Measurements from ENCODE around the gene MMP7. TPM values are rescaled to one million over a fixed set of nuclear protein-coding genes. Genes with fewer than 3 reads are reported as not detected.

The MMP7 gene
- total and polyA plus RNA-seq, 4 donors: 0.99 to 1.8 (median 1.4) TPM; not detected in 1

GRCh38 chr11:102527684-102528083, 2.9 kb downstream of the MMP7 start:
- TF ChIP-seq REST (IDR thresholded peaks at IDR 0.05) (no peak), RAD21 (IDR thresholded peaks at IDR 0.05) (no peak), YY1 (IDR thresholded peaks at IDR 0.05) (no peak), RXRA (IDR thresholded peaks at IDR 0.05) (no peak), JUND (IDR thresholded peaks at IDR 0.05) (no peak), TAF1 (conservative IDR thresholded peaks at IDR 0.05) (no peak), EGR1 (IDR thresholded peaks at IDR 0.05; ENCODE audit: low read depth in 2 of 2) (no peak), HNF4G (IDR thresholded peaks at IDR 0.05) (no peak), SP1 (IDR thresholded peaks at IDR 0.05) (no peak), FOXA2 (IDR thresholded peaks at IDR 0.05) (no peak), GABPA (IDR thresholded peaks at IDR 0.05 in 1 of 2, conservative IDR thresholded peaks at IDR 0.05 in 1 of 2) (no peak), HNF4A (conservative IDR thresholded peaks at IDR 0.05) (no peak), ZBTB33 (IDR thresholded peaks at IDR 0.05) (no peak), NR2F2 (IDR thresholded peaks at IDR 0.05) (no peak), MAX (IDR thresholded peaks at IDR 0.05) (no peak), ATF3 (IDR thresholded peaks at IDR 0.05) (no peak), CTCF (IDR thresholded peaks at IDR 0.05; ENCODE audit: low read depth, low read length, missing input control) (no peak), FOXA1 (IDR thresholded peaks at IDR 0.05) (no peak)
- no peak overlapping the region for H3K4me3 ChIP-seq (ENCODE audit: low read depth in 1 of 3, low read length in 3 of 3)
- no peaks in the 10 kb centered on the region for H3K36me3 ChIP-seq (ENCODE audit: control insufficient read depth in 4 of 4, insufficient read depth in 3 of 4, low read depth in 1 of 4, low read length in 3 of 4)
- 76% methylated on average over 2 of the region's 2 CpGs for WGBS
- H3K9ac ChIP-seq (ENCODE audit: low read depth in 1 of 2, low read length in 2 of 2): no peak overlapping the region
- H3K4me1 ChIP-seq (ENCODE audit: control insufficient read depth in 4 of 4, insufficient read depth in 4 of 4, low read length in 3 of 4): no peaks in the 10 kb centered on the region
- H3K9me3 ChIP-seq (ENCODE audit: control insufficient read depth in 4 of 4, low read length in 3 of 4): no peaks in the 10 kb centered on the region
- H3K27ac ChIP-seq (ENCODE audit: low read depth in 1 of 2, low read length in 2 of 2): no peak overlapping the region
- H3K27me3 ChIP-seq (ENCODE audit: control insufficient read depth in 4 of 4, insufficient read depth in 4 of 4, low read length in 3 of 4): peaks cover 0 to 3% (median 0%) of the 10 kb centered on the region in 4 donors
- DNase-seq (ENCODE audit: low spot score): no peak
